B cell (primary cell): ENCODE results near the gene MAML3. TPM values are rescaled to one million over a fixed set of nuclear protein-coding genes. Genes with fewer than 3 reads are reported as not detected.

ENCODE experiments used
- ATAC-seq: fragments of 200-7000 bp; cut with Tn5 transposase; one replicate; pipeline ENCODE4 v1.10.0; 2021; ENCODE audit warnings: low read depth, mild to moderate bottlenecking, moderate number of reproducible peaks, moderate library complexity
- CTCF ChIA-PET: fragments of 350-600 bp; sonication (Branson Sonifier 250); formaldehyde crosslinking; loops from one replicate; lab custom pipeline; 2021; ENCODE audit warnings: antibody characterized with exemption, inconsistent platforms; lab: Charles Lee
- POLR2A ChIA-PET: fragments of 350-600 bp; sonication (Branson Sonifier 250); formaldehyde crosslinking; loops from one replicate; lab custom pipeline; 2021; ENCODE audit warnings: antibody characterized with exemption; lab: Charles Lee
- DNase-seq: peaks from one replicate; pipeline ENCODE4 v3.0.0; 2013
- H2AFZ ChIP-seq: 2 replicates; pipeline ENCODE4 v1.6.1; 2012; ENCODE audit warnings: mild to moderate bottlenecking, low read depth, low read length; ENCODE audit not compliant: insufficient read depth, poor library complexity, severe bottlenecking
- H3K27ac ChIP-seq, 2 donors: 1 replicate in 1 of 2; 2 replicates in 1 of 2; pipeline ENCODE4 v1.5.1; 2012 to 2013; ENCODE audit warnings: low read length in 2 of 2, mild to moderate bottlenecking in 2 of 2, moderate library complexity in 1 of 2
- H3K27me3 ChIP-seq, 4 experiments: fragments of 200-600 bp in 1 of 4; sonication (generic) in 1 of 4; replicated peaks in 1 of 4; 1 replicate in 2 of 4; 2 replicates in 2 of 4; pipeline versions ENCODE4 v1.6.1 to v1.7.0; 2013 to 2016; ENCODE audit warnings: low read length in 3 of 4, mild to moderate bottlenecking in 2 of 4, mixed read lengths in 1 of 4, moderate library complexity in 1 of 4; ENCODE audit not compliant: insufficient read depth in 4 of 4, control insufficient read depth in 3 of 4; ENCODE audit errors: control extremely low read depth in 1 of 4
- H3K36me3 ChIP-seq, 2 experiments: replicated peaks in 1 of 2; 1 replicate in 1 of 2; 2 replicates in 1 of 2; pipeline versions ENCODE4 v1.6.1 to v1.7.1; 2013; ENCODE audit warnings: low read length in 1 of 2; ENCODE audit not compliant: insufficient read depth in 2 of 2, control insufficient read depth in 1 of 2; ENCODE audit errors: control extremely low read depth in 1 of 2, extremely low read depth in 1 of 2
- H3K4me1 ChIP-seq, 2 donors: fragments of 200-600 bp in 1 of 2; sonication (generic) in 1 of 2; 1 replicate in 1 of 2; 2 replicates in 1 of 2; pipeline versions ENCODE4 v1.5.1 to v1.6.1; 2013 to 2017; ENCODE audit warnings: low read length in 2 of 2; ENCODE audit not compliant: control insufficient read depth in 2 of 2, insufficient read depth in 2 of 2
- H3K4me2 ChIP-seq: replicated peaks from 2 replicates; pipeline ENCODE3; 2012; ENCODE audit warnings: mild to moderate bottlenecking, low read depth, low read length; ENCODE audit not compliant: poor library complexity, severe bottlenecking
- H3K4me3 ChIP-seq, 5 experiments: fragments of 200-600 bp in 1 of 5; sonication (generic) in 1 of 5; 1 replicate in 3 of 5; 2 replicates in 2 of 5; pipeline versions ENCODE4 v1.5.1 to v1.7.0; 2011 to 2016; ENCODE audit warnings: low read length in 4 of 5, mild to moderate bottlenecking in 4 of 5, low read depth in 2 of 5, control low read depth in 1 of 5, moderate library complexity in 1 of 5; ENCODE audit not compliant: insufficient read depth in 1 of 5; ENCODE audit errors: control extremely low read depth in 1 of 5, extremely low read depth in 1 of 5
- H3K79me2 ChIP-seq: fragments of 200-600 bp; sonication (generic); one replicate; pipeline ENCODE4 v1.6.0; 2016; ENCODE audit warnings: low read length; ENCODE audit not compliant: control insufficient read depth, insufficient read depth
- H3K9ac ChIP-seq: fragments of 200-600 bp; sonication (generic); 2 replicates; pipeline ENCODE4 v1.6.1; 2017; ENCODE audit warnings: mild to moderate bottlenecking, low read length, moderate library complexity
- H3K9me3 ChIP-seq, 3 donors: one replicate each; pipeline versions ENCODE4 v1.6.1 to v1.7.1; 2013; ENCODE audit warnings: low read length in 2 of 3; ENCODE audit not compliant: control insufficient read depth in 2 of 3, insufficient read depth in 1 of 3; ENCODE audit errors: control extremely low read depth in 1 of 3
- H4K20me1 ChIP-seq: 2 replicates; pipeline ENCODE4 v1.6.0; 2012; ENCODE audit warnings: mild to moderate bottlenecking, low read length; ENCODE audit not compliant: insufficient read depth, control insufficient read depth, poor library complexity, severe bottlenecking
- H3K27ac Mint-ChIP-seq: one replicate; pipeline ENCODE4 v1.8.0; 2021; ENCODE audit warnings: mixed read lengths
- H3K27me3 Mint-ChIP-seq: one replicate; pipeline ENCODE4 v1.8.0; 2021; ENCODE audit warnings: mixed read lengths
- H3K4me1 Mint-ChIP-seq: one replicate; pipeline ENCODE4 v1.8.0; 2021; ENCODE audit warnings: mixed read lengths
- H3K4me3 Mint-ChIP-seq: one replicate; pipeline ENCODE4 v1.8.0; 2021; ENCODE audit warnings: mixed read lengths
- H3K9me3 Mint-ChIP-seq: one replicate; pipeline ENCODE4 v1.8.0; 2022; ENCODE audit warnings: mixed read lengths; ENCODE audit not compliant: insufficient read depth
- CTCF ChIP-seq: fragments of 200-600 bp; IDR thresholded peaks from one replicate; pipeline ENCODE4 v1.8.0; 2022; ENCODE audit warnings: antibody characterized with exemption, mild to moderate bottlenecking
- EZH2 ChIP-seq: IDR thresholded peaks from 2 replicates; pipeline ENCODE4 v1.6.1; 2012; ENCODE audit warnings: borderline replicate concordance, low read depth, mild to moderate bottlenecking, moderate library complexity, low read length; ENCODE audit not compliant: insufficient read depth, poor library complexity, severe bottlenecking
- WGBS: methylation state at CpG from one replicate; pipeline ENCODE4 v1.1.5; 2013; ENCODE audit warnings: missing lambda C conversion rate; ENCODE audit not compliant: insufficient coverage; 5-methylcytosine and 5-hydroxymethylcytosine counted together
- intact Hi-C: fragments of 100-400 bp; cut with micrococcal nuclease; formaldehyde crosslinking; loops from one replicate; pipeline ENCODE4 v1.10.0; 2022
- polyA plus RNA-seq: library from polyadenylated mRNA; depleted of rRNA; stranded (reverse); fragments of >200 nt; gene quantifications from 2 replicates; pipeline ENCODE4 v1.2.3, GENCODE V29; 2012
- total RNA-seq, 2 donors: library from RNA; stranded (reverse); fragments of 120-200 nt in 1 of 2; gene quantifications; 1 replicate in 1 of 2; 2 replicates in 1 of 2; pipeline versions ENCODE4 v1.2.3 to v1.2.4, GENCODE V29; 2013 to 2022

MAML3 gene
- total and polyA plus RNA-seq, 2 donors (not counting 1 experiment from before 2014, with no cell fraction given), result 0.94 to 5.3 TPM

DNA sequence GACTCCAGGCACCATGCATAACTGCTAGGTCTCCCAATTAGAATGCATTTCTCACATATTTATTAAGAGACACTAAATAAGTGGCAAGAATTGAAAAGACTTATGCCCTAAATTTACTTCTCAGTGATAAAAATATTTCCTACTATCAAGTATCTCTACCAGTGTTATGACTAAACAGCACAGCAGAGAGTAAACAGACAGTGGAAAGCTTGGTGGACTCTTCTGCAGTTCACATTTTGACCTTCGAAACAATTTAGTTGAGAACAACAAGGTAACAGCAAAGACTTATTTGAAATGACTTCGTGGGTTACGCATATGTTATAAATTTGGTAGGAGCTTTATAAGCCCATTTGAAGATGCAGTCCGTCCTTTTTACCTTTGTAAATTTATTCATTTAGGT, 16.3 kb upstream of the MAML3 start:
- Histone ChIP-seq H3K4me3 (no peak overlapping the region), H3K4me2 (no peak overlapping the region), H3K27ac (no peak overlapping the region), H3K79me2 (no peaks in the 10 kb centered on the region), H3K9ac (no peak overlapping the region), H4K20me1 (no peaks in the 10 kb centered on the region), H3K27me3 (peaks cover 0 to 2% (median 0%) of the 10 kb centered on the region in 4 experiments), H3K4me1 (no peaks in the 10 kb centered on the region), H3K36me3 (no peaks in the 10 kb centered on the region), H3K9me3 (no peaks in the 10 kb centered on the region), H2AFZ (no peak overlapping the region)
- ChIA-PET POLR2A (no interaction called here), CTCF (no interaction called here)
- H3K4me1 Mint-ChIP-seq, result peaks cover 3% of the 10 kb centered on the region
- H3K9me3 Mint-ChIP-seq, result no peaks in the 10 kb centered on the region
- H3K4me3 Mint-ChIP-seq, result no peak overlapping the region
- no peak for DNase-seq
- peaks cover 17% of the 10 kb centered on the region for H3K27me3 Mint-ChIP-seq
- no CpG with 5 or more reads among the region's 4 CpGs for WGBS
- no peak for ATAC-seq
- TF ChIP-seq EZH2 (no peak), CTCF (no peak)
- no peak overlapping the region for H3K27ac Mint-ChIP-seq
- intact Hi-C loops, result no loop called here

DNA sequence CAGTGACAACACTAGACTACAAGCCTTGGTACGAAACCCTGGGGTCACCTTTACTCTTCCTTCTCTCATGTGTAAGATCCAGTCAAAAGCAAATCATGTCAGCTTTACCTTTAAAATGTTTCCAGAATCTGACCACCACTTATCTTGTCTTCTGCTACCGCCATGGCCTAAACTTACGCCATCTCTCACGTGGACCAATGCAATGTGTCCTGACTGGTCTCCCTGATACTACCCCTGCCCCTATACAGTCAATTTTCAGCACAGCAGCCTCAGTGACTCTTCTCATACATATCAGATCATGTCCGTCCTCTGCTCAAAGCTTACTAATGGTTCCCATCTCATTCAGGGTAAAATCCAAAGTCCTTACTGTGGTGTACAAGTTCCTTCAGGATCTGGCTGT, 15.0 kb upstream of the MAML3 start:
- DNase-seq (no peak), ATAC-seq (no peak)
- ChIA-PET CTCF (no interaction called here), POLR2A (no interaction called here)
- Histone ChIP-seq H3K36me3 (no peaks in the 10 kb centered on the region), H3K4me1 (no peaks in the 10 kb centered on the region), H3K79me2 (no peaks in the 10 kb centered on the region), H3K27ac (no peak overlapping the region), H3K4me2 (no peak overlapping the region), H3K27me3 (peaks cover 0 to 5% (median under 1%) of the 10 kb centered on the region in 4 experiments), H3K9me3 (no peaks in the 10 kb centered on the region), H3K9ac (no peak overlapping the region), H2AFZ (no peak overlapping the region), H4K20me1 (no peaks in the 10 kb centered on the region), H3K4me3 (no peak overlapping the region)
- 90% methylated on average over 5 of the region's 5 CpGs for WGBS
- intact Hi-C loops, result no loop called here
- Mint-ChIP-seq H3K9me3 (no peaks in the 10 kb centered on the region), H3K27me3 (peaks cover 23% of the 10 kb centered on the region), H3K4me3 (no peak overlapping the region), H3K27ac (no peak overlapping the region), H3K4me1 (peaks cover 3% of the 10 kb centered on the region)
- TF ChIP-seq EZH2 (no peak), CTCF (no peak)
